K562 (cell line): ENCODE measurements around the gene CCDC192. TPM values are rescaled to one million over a fixed set of nuclear protein-coding genes. Genes with fewer than 3 reads are reported as not detected.
A peak's percentile ranks its signal among the peaks of the same experiment; 100 is the strongest.
"Not testable (repeated sequence)": the region's sequence is repeated elsewhere in the genome, so short reads cannot be mapped to it uniquely, and the experiment has no call there.

Experiments used
- ATAC-seq: fragments of 200-7000 bp; cut with Tn5 transposase; 3 replicates; pipeline ENCODE4 v1.9.1; 2020; ENCODE audit warnings: moderate library complexity
- BruUV-seq: library from RNA; stranded (reverse); fragments of 400-500 nt; replicated peaks from 2 replicates; lab custom pipeline; 2021; lab: Mats Ljungman, UMichigan
- CTCF ChIA-PET: fragments of 300-600 bp; formaldehyde crosslinking; extraction: SDS; loops from one replicate; lab custom pipeline; 2021; ENCODE audit warnings: low intra/inter-chr PET ratio; lab: Yijun Ruan, JAX
- POLR2A ChIA-PET: fragments of 300-600, 350-650 bp; sonication (Branson Sonifier 250); formaldehyde crosslinking; extraction: SDS; loops from one replicate; lab custom pipeline; 2021; ENCODE audit warnings: antibody characterized with exemption, inconsistent platforms; lab: Yijun Ruan, JAX
- DNase-seq, 4 experiments: peaks; one replicate each; pipeline versions ENCODE4 v3.0.0 to v3.0.0-alpha.2; 2011 to 2018; ENCODE audit warnings: low spot score in 3 of 4, mixed read lengths in 3 of 4; ENCODE audit errors: extremely low read depth in 1 of 4
- FAIRE-seq: peaks from 2 replicates; lab custom pipeline; 2011; peaks lifted over from hg19 to GRCh38; lab: Jason Lieb, UNC
- H2AFZ ChIP-seq: 2 replicates; pipeline ENCODE4 v1.6.0; 2011; ENCODE audit warnings: low read depth, low read length, control low read depth, inconsistent platforms
- H3K27ac ChIP-seq: fragments of 200-600 bp; 3 replicates; pipeline ENCODE4 v1.8.0; 2011; ENCODE audit warnings: low read depth, mild to moderate bottlenecking, control low read depth, inconsistent platforms, low read length, moderate library complexity, mixed read lengths; ENCODE audit errors: extremely low read depth
- H3K27me3 ChIP-seq, 2 experiments: fragments of 300-600 bp in 1 of 2; 2 replicates in 1 of 2; 3 replicates in 1 of 2; pipeline versions ENCODE4 v1.6.0 to v1.8.0; 2011; ENCODE audit warnings: inconsistent platforms in 2 of 2, low read length in 2 of 2, mild to moderate bottlenecking in 1 of 2, mixed read lengths in 1 of 2, moderate library complexity in 1 of 2; ENCODE audit not compliant: control insufficient read depth in 2 of 2, insufficient read depth in 2 of 2
- H3K36me3 ChIP-seq: fragments of 300-600 bp; 3 replicates; pipeline ENCODE4 v1.8.0; 2011; ENCODE audit warnings: mild to moderate bottlenecking, low read length, inconsistent platforms; ENCODE audit not compliant: control insufficient read depth, insufficient read depth
- H3K4me1 ChIP-seq, 2 experiments: fragments of 200-600 bp in 1 of 2; replicated peaks in 1 of 2; 2 replicates in 1 of 2; 3 replicates in 1 of 2; pipeline versions ENCODE4 v1.5.1 to v1.8.0; 2011; ENCODE audit warnings: inconsistent platforms in 2 of 2, low read length in 2 of 2, mild to moderate bottlenecking in 1 of 2, mixed read lengths in 1 of 2, moderate library complexity in 1 of 2; ENCODE audit not compliant: control insufficient read depth in 2 of 2, insufficient read depth in 2 of 2
- H3K4me2 ChIP-seq: 2 replicates; pipeline ENCODE4 v1.6.1; 2011; ENCODE audit warnings: low read length, control low read depth, inconsistent platforms, mixed read lengths; ENCODE audit not compliant: insufficient read depth
- H3K4me3 ChIP-seq: fragments of 200-600 bp; sonication (generic), shearing (Covaris generic); 2 replicates; pipeline ENCODE4 v1.5.1; 2016; ENCODE audit warnings: control low read depth, inconsistent platforms
- H3K79me2 ChIP-seq: fragments of 200-600 bp; 3 replicates; pipeline ENCODE4 v1.8.0; 2011; ENCODE audit warnings: low read length, inconsistent platforms; ENCODE audit not compliant: control insufficient read depth, insufficient read depth
- H3K9ac ChIP-seq, 2 experiments: 2 replicates each; pipeline versions ENCODE4 v1.6.0 to v1.6.1; 2011; ENCODE audit warnings: low read depth in 2 of 2, low read length in 2 of 2, control low read depth in 1 of 2, inconsistent platforms in 1 of 2, mild to moderate bottlenecking in 1 of 2, mixed read lengths in 1 of 2; ENCODE audit not compliant: insufficient read depth in 1 of 2
- H3K9me1 ChIP-seq: one replicate; pipeline ENCODE4 v1.6.0; 2011; ENCODE audit warnings: inconsistent platforms, mild to moderate bottlenecking, low read length, moderate library complexity; ENCODE audit not compliant: control insufficient read depth, insufficient read depth
- H3K9me3 ChIP-seq: replicated peaks from 2 replicates; pipeline ENCODE4 v1.5.1; 2011; ENCODE audit warnings: low read depth, low read length, inconsistent platforms; ENCODE audit not compliant: control insufficient read depth, insufficient read depth
- H4K20me1 ChIP-seq: replicated peaks from 2 replicates; pipeline ENCODE4 v1.6.1; 2011; ENCODE audit warnings: low read length, inconsistent platforms, mixed read lengths; ENCODE audit not compliant: control insufficient read depth, insufficient read depth
- ASH1L ChIP-seq: fragments of 450-650 bp; IDR thresholded peaks from 2 replicates; pipeline ENCODE4 v1.6.1; 2018; ENCODE audit warnings: borderline replicate concordance, mild to moderate bottlenecking, low read depth; ENCODE audit not compliant: partially characterized antibody
- BCL6 ChIP-seq: fragments of 250-450 bp; sonication (Bioruptor Pico); IDR thresholded peaks from 2 replicates; pipeline ENCODE4 v1.4.0; 2020
- BRD4 ChIP-seq: fragments of 200-600 bp; sonication (generic); IDR thresholded peaks from 2 replicates; pipeline ENCODE4 v1.6.1; 2017; ENCODE audit warnings: inconsistent platforms
- CHD4 ChIP-seq: fragments of 200-600 bp; sonication (generic); IDR thresholded peaks from 3 replicates; pipeline ENCODE4 v1.6.1; 2012; ENCODE audit warnings: low read depth, mild to moderate bottlenecking, mixed read lengths, low read length, inconsistent platforms; ENCODE audit not compliant: insufficient read depth, insufficient replicate concordance, poor library complexity, severe bottlenecking
- DLX4 ChIP-seq: fragments of 250-450 bp; sonication (Bioruptor Pico); IDR thresholded peaks from 2 replicates; pipeline ENCODE4 v1.6.1; 2021; ENCODE audit warnings: mild to moderate bottlenecking
- ETV1 ChIP-seq: fragments of 450-650 bp; conservative IDR thresholded peaks from 2 replicates; pipeline ENCODE4 v1.6.1; 2016; ENCODE audit warnings: missing genetic modification characterization, control low read depth, low read depth, missing compliant biosample characterization
- FOXP1 ChIP-seq: sonication (generic); formaldehyde crosslinking; IDR thresholded peaks from 2 replicates; pipeline ENCODE4 v1.8.0; 2022; ENCODE audit warnings: mild to moderate bottlenecking, missing genetic modification reagents
- MTA2 ChIP-seq: fragments of 450-650 bp; IDR thresholded peaks from 2 replicates; pipeline ENCODE4 v1.6.1; 2016; ENCODE audit warnings: low read depth
- RBM14 ChIP-seq: fragments of 200-400 bp; formaldehyde crosslinking; IDR thresholded peaks from 2 replicates; pipeline ENCODE4 v1.6.1; 2018; ENCODE audit warnings: low read depth, mild to moderate bottlenecking, low read length, moderate library complexity, borderline replicate concordance; ENCODE audit not compliant: insufficient read depth
- ZNF12 ChIP-seq: sonication (generic); formaldehyde crosslinking; IDR thresholded peaks from 2 replicates; pipeline ENCODE4 v1.4.0; 2020; ENCODE audit warnings: mild to moderate bottlenecking, missing genetic modification reagents
- ZNF316 ChIP-seq: fragments of 450-650 bp; IDR thresholded peaks from 2 replicates; pipeline ENCODE4 v1.6.1; 2016
- ZNF583 ChIP-seq: fragments of 250-450 bp; sonication (Bioruptor Pico); IDR thresholded peaks from 2 replicates; pipeline ENCODE4 v1.4.0; 2020
- WGBS: fragments of 100-300 bp; shearing (Covaris generic); methylation state at CpG from one replicate; pipeline ENCODE4 v1.1.6; 2016; ENCODE audit warnings: low coverage, mixed read lengths; ENCODE audit not compliant: insufficient coverage; ENCODE audit errors: missing lambda C conversion rate; 5-methylcytosine and 5-hydroxymethylcytosine counted together
- in situ Hi-C: fragments of 300-500 bp; cut with MboI; formaldehyde crosslinking; loops from 4 replicates; pipeline ENCODE4 v1.15.0; 2018; ENCODE audit warnings: inconsistent platforms, mixed read lengths
- intact Hi-C: fragments of 100-400 bp; cut with micrococcal nuclease; formaldehyde crosslinking; loops from 2 replicates; pipeline ENCODE4 v1.14.2; 2022
- polyA plus RNA-seq, 8 experiments: library from polyadenylated mRNA; depleted of rRNA in 4 of 8; stranded (reverse) in 5 of 8; unstranded in 3 of 8; fragments of >200 nt; fragmentation: Nextera tagmentation in 2 of 8; fragmentation: Illumina TruSeq in 1 of 8; extraction: Ambion mirVana in 2 of 8; extraction: Trizol in 1 of 8; gene quantifications; 2 replicates each; pipeline versions ENCODE4 v1.2.1 to v1.2.3, GENCODE V29; 2011 to 2014; ENCODE audit warnings: inconsistent platforms in 1 of 8, missing spikeins in 1 of 8
- total RNA-seq, 7 experiments: library from RNA; depleted of rRNA in 6 of 7; stranded (reverse); fragments of >200 nt in 6 of 7; fragmentation: Illumina TruSeq in 2 of 7; extraction: Trizol in 2 of 7; gene quantifications; 2 replicates each; pipeline versions ENCODE4 v1.2.1 to v1.2.3, GENCODE V29; 2011 to 2021; ENCODE audit warnings: low replicate concordance in 1 of 7

CCDC192 gene
- total and polyA plus RNA-seq, 9 of the 15 experiments (the other 6 are each of a cell fraction or from before 2014, with no cell fraction given): 0.21 to 0.66 (median 0.38) TPM; not detected in 2

- TF ChIP-seq ASH1L: no peak
- TF ChIP-seq BRD4: no peak
- TF ChIP-seq MTA2: no peak
- no peak for TF ChIP-seq DLX4 (CRISPR knock-in tag)
- TF ChIP-seq RBM14: no peak
- no peak for TF ChIP-seq ZNF583
- no peak for TF ChIP-seq ZNF12
- TF ChIP-seq FOXP1 (CRISPR knock-in tag): no peak
- no peak for TF ChIP-seq CHD4
- peak; percentile 58 for TF ChIP-seq ZNF316
- TF ChIP-seq ETV1: no peak
- TF ChIP-seq BCL6 (CRISPR knock-in tag): no peak
Observed at GRCh38 chr5:127673117-127673800, 29.9 kb upstream of the CCDC192 start (continued).

- H3K9me1 ChIP-seq, POLR2A ChIA-PET, H3K4me1 ChIP-seq, DNase-seq, H3K9ac ChIP-seq, BruUV-seq, intact Hi-C loops, H3K4me3 ChIP-seq, H3K27ac ChIP-seq, H3K27me3 ChIP-seq, H3K4me2 ChIP-seq, CTCF ChIA-PET, H2AFZ ChIP-seq, H4K20me1 ChIP-seq, H3K9me3 ChIP-seq, in situ Hi-C loops, H3K79me2 ChIP-seq, ATAC-seq, FAIRE-seq, H3K36me3 ChIP-seq: not testable (repeated sequence)
Observed at GRCh38 chr5:127676951-127677350, 26.2 kb upstream of the CCDC192 start.

GRCh38 chr5:127679691-127680330, 23.4 kb upstream of the CCDC192 start:
- H4K20me1 ChIP-seq, H2AFZ ChIP-seq, H3K27me3 ChIP-seq, BruUV-seq, POLR2A ChIA-PET, ATAC-seq, H3K4me2 ChIP-seq, H3K79me2 ChIP-seq, H3K9me1 ChIP-seq, H3K9ac ChIP-seq, H3K27ac ChIP-seq, DNase-seq, in situ Hi-C loops, H3K4me3 ChIP-seq, H3K36me3 ChIP-seq, CTCF ChIA-PET, H3K9me3 ChIP-seq, intact Hi-C loops, FAIRE-seq, H3K4me1 ChIP-seq: not testable (repeated sequence)
- 0% methylated on average over 3 of the region's 3 CpGs for WGBS
